PC-3 (cell line): ENCODE data around the gene TAS2R39.

Source experiments
- EZH2 ChIP-seq: fragments of 300-600 bp; sonication (generic); IDR thresholded peaks from one replicate; pipeline ENCODE4 v1.6.1; 2017; ENCODE audit warnings: antibody characterized with exemption, mild to moderate bottlenecking, low read length; ENCODE audit not compliant: unreplicated experiment
- TF ChIP-seq, protein P1 (sequence below): fragments of 300-600 bp; sonication (generic); conservative IDR thresholded peaks from 2 replicates; pipeline ENCODE4 v1.5.1; 2017; ENCODE audit warnings: antibody characterized with exemption, low read depth, mild to moderate bottlenecking, low read length

DNA sequence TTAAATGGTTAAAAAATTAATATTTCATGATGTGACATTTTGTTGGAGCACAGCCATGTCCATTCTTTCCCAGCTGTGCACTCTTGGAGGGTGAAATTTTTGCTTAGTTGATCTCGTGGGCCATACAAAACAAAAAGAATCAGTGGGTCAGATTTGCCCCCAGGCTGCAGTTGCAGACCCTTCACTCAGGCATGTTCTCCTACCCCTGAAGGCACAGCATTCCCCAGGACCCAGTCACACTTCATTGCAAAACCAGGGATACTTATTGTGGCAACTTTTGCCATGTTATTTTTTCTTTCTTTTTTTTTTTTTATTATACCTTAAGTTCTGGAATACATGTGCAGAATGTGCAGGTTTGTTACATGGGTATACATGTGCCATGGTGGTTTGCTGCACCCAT lies 44.6 kb downstream of the TAS2R39 start:
- no peak for TF ChIP-seq EZH2
- TF ChIP-seq, protein P1, sequence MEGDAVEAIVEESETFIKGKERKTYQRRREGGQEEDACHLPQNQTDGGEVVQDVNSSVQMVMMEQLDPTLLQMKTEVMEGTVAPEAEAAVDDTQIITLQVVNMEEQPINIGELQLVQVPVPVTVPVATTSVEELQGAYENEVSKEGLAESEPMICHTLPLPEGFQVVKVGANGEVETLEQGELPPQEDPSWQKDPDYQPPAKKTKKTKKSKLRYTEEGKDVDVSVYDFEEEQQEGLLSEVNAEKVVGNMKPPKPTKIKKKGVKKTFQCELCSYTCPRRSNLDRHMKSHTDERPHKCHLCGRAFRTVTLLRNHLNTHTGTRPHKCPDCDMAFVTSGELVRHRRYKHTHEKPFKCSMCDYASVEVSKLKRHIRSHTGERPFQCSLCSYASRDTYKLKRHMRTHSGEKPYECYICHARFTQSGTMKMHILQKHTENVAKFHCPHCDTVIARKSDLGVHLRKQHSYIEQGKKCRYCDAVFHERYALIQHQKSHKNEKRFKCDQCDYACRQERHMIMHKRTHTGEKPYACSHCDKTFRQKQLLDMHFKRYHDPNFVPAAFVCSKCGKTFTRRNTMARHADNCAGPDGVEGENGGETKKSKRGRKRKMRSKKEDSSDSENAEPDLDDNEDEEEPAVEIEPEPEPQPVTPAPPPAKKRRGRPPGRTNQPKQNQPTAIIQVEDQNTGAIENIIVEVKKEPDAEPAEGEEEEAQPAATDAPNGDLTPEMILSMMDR = no peak
